Lower leg skin (tissue), 4 donors: Measurements from ENCODE around the gene SLC25A25. TPM values are rescaled to one million over a fixed set of nuclear protein-coding genes. Genes with fewer than 3 reads are reported as not detected.

ENCODE experiments used
- DNase-seq, 2 donors: peaks; one replicate each; pipeline ENCODE4 v3.0.0-alpha.2; 2019; ENCODE audit warnings: low spot score in 2 of 2
- H3K4me3 ChIP-seq: fragments of 200-600 bp; sonication (generic); 2 replicates; pipeline ENCODE4 v1.5.1; 2017; ENCODE audit warnings: mild to moderate bottlenecking, low read depth; ENCODE audit not compliant: poor library complexity, severe bottlenecking
- CTCF ChIP-seq, 3 donors: fragments of 450-650 bp; IDR thresholded peaks; one replicate each; pipeline ENCODE4 v1.5.1; 2016; ENCODE audit warnings: antibody characterized with exemption in 3 of 3, mild to moderate bottlenecking in 3 of 3, moderate library complexity in 2 of 3
- POLR2A ChIP-seq, 2 donors: fragments of 450-650 bp; IDR thresholded peaks; one replicate each; pipeline ENCODE4 v1.6.1; 2016 to 2017; ENCODE audit warnings: antibody characterized with exemption in 2 of 2, mild to moderate bottlenecking in 1 of 2, moderate library complexity in 1 of 2
- WGBS, 2 donors: methylation state at CpG; one replicate each; pipeline ENCODE4 v1.1.5; 2018; 5-methylcytosine and 5-hydroxymethylcytosine counted together
- intact Hi-C: fragments of 100-400 bp; cut with DNase I; formaldehyde crosslinking; loops from one replicate; pipeline ENCODE4 v1.15.0; 2023; ENCODE audit warnings: low total_unique reads
- total RNA-seq, 4 donors: library from RNA; depleted of rRNA; stranded (reverse); fragments of >200 nt; gene quantifications; one replicate each; pipeline ENCODE4 v1.1.0, GENCODE V29; 2016

Gene SLC25A25
- total RNA-seq, 4 donors from 2014 or later = 26.4 to 40.3 (median 32.0) TPM

GRCh38 chr9:128025736-128026135 lies 42.3 kb upstream of the SLC25A25 start:
- 65 to 68% methylated on average over 4 of the region's 4 CpGs for WGBS, 2 donors
- no peak for DNase-seq
- intact Hi-C loops = no loop called here
- TF ChIP-seq POLR2A (IDR thresholded peaks at IDR 0.05) (no peak), CTCF (IDR thresholded peaks at IDR 0.05) (no peak)
- no peak overlapping the region for H3K4me3 ChIP-seq

DNA sequence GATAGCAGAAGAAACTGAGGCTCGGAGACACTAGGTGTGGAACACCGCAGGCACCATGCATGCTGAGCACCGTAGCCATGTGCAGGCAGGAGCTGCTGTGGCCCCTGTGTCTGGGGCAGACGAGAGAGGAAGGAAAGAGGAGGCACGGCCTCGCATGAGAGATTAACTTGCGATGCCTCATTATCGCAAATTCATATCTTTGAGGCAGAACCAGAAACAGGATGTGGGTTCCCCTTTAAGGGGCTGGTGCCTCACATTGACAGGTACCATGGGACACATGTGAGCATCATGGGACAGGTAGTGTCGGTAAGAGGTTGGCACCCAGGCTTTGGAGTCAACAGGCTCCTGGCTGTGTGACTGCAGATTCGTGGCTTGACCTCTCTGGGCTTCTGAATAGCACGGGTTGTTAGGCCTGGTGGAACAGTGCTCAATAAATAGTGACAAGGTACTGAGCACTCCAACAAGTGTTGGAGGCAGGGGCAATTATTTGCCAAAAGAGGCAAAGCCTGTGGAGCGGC lies 41.7 kb upstream of the SLC25A25 start:
- DNase-seq = no peak
- TF ChIP-seq POLR2A (IDR thresholded peaks at IDR 0.05) (no peak), CTCF (IDR thresholded peaks at IDR 0.05) (no peak)
- 83 to 84% methylated on average over 12 of the region's 12 CpGs for WGBS, 2 donors
- no peak overlapping the region for H3K4me3 ChIP-seq
- intact Hi-C loops = no loop called here

- 67 to 75% methylated on average over 11 of the region's 11 CpGs for WGBS, 2 donors
- intact Hi-C loops = no loop called here
- DNase-seq = no peak
- TF ChIP-seq CTCF (IDR thresholded peaks at IDR 0.05) = no peak
- H3K4me3 ChIP-seq = no peak overlapping the region
Measured at GRCh38 chr9:128026773-128027541, 41.1 kb upstream of the SLC25A25 start.

- no peak for DNase-seq
- intact Hi-C loops = no loop called here
- no peak for TF ChIP-seq CTCF (IDR thresholded peaks at IDR 0.05)
- no peak for TF ChIP-seq POLR2A (IDR thresholded peaks at IDR 0.05)
- WGBS, 2 donors = 74 to 85% methylated on average over 4 of the region's 4 CpGs
- H3K4me3 ChIP-seq = no peak overlapping the region
Measured at GRCh38 chr9:128027705-128028104, 40.3 kb upstream of the SLC25A25 start.

DNA sequence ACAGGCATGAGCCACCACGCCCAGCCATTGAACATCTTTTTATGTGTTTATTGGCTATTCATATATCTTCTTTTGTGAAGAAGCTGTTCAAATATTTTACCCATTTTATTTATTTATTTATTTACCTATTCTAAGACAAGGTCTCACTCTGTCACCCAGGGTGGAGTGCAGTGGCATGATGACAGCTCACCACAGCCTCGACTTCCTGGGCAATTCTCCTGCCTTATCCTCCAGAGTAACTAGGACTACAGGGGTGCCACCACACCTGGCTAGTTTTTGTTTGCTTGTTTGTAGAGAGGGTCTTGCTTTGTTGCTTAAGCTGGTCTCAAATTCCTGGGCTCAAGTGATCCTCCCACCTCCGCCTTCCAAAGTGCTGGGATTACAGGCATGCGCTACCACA lies 34.4 kb upstream of the SLC25A25 start:
- DNase-seq = no peak
- 78 to 88% methylated on average over 4 of the region's 4 CpGs for WGBS, 2 donors
- no peak overlapping the region for H3K4me3 ChIP-seq
- TF ChIP-seq POLR2A (IDR thresholded peaks at IDR 0.05) (no peak), CTCF (IDR thresholded peaks at IDR 0.05) (no peak)
- intact Hi-C loops = no loop called here
